PC-9 (cell line): ENCODE results near the gene PNLIPRP2.

Experiments used
- EZH2 ChIP-seq: fragments of 200-600 bp; sonication (generic); IDR thresholded peaks from 2 replicates; pipeline ENCODE4 v1.8.0; 2017; ENCODE audit warnings: antibody characterized with exemption, low read depth
- TF ChIP-seq, protein P1 (sequence below): fragments of 200-600 bp; sonication (generic); conservative IDR thresholded peaks from 2 replicates; pipeline ENCODE4 v1.6.1; 2017; ENCODE audit warnings: mixed run types, antibody characterized with exemption, mild to moderate bottlenecking, moderate library complexity

- TF ChIP-seq, protein P1, sequence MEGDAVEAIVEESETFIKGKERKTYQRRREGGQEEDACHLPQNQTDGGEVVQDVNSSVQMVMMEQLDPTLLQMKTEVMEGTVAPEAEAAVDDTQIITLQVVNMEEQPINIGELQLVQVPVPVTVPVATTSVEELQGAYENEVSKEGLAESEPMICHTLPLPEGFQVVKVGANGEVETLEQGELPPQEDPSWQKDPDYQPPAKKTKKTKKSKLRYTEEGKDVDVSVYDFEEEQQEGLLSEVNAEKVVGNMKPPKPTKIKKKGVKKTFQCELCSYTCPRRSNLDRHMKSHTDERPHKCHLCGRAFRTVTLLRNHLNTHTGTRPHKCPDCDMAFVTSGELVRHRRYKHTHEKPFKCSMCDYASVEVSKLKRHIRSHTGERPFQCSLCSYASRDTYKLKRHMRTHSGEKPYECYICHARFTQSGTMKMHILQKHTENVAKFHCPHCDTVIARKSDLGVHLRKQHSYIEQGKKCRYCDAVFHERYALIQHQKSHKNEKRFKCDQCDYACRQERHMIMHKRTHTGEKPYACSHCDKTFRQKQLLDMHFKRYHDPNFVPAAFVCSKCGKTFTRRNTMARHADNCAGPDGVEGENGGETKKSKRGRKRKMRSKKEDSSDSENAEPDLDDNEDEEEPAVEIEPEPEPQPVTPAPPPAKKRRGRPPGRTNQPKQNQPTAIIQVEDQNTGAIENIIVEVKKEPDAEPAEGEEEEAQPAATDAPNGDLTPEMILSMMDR: no peak
- no peak for TF ChIP-seq EZH2
Observed at GRCh38 chr10:116597543-116597942, 23.2 kb upstream of the PNLIPRP2 start.
